K562 (cell line): ENCODE measurements around the gene BBLN. TPM values are rescaled to one million over a fixed set of nuclear protein-coding genes. Genes with fewer than 3 reads are reported as not detected.

Source experiments
- ADNP ChIP-seq: fragments of 200-800 bp; sonication (Bioruptor generic); IDR thresholded peaks from 2 replicates; pipeline ENCODE4 v1.6.1; 2016; ENCODE audit warnings: missing genetic modification characterization, missing compliant biosample characterization
- ATF1 ChIP-seq, 2 experiments: fragments of 450-650 bp in 1 of 2; IDR thresholded peaks; 2 replicates each; pipeline ENCODE4 v1.6.1; 2016; ENCODE audit warnings: missing compliant biosample characterization in 1 of 2, missing genetic modification characterization in 1 of 2
- BCOR ChIP-seq: fragments of 450-650 bp; IDR thresholded peaks from 2 replicates; pipeline ENCODE4 v1.6.1; 2016
- BRD4 ChIP-seq: fragments of 200-600 bp; sonication (generic); IDR thresholded peaks from 2 replicates; pipeline ENCODE4 v1.6.1; 2017; ENCODE audit warnings: inconsistent platforms
- E2F8 ChIP-seq: fragments of 450-650 bp; IDR thresholded peaks from 2 replicates; pipeline ENCODE4 v1.7.1; 2018; ENCODE audit warnings: mild to moderate bottlenecking, low read depth; ENCODE audit not compliant: partially characterized antibody
- E4F1 ChIP-seq: fragments of 250-450 bp; sonication (Bioruptor Pico); IDR thresholded peaks from 2 replicates; pipeline ENCODE4 v1.5.0; 2021; ENCODE audit warnings: mild to moderate bottlenecking, borderline replicate concordance
- FOXK1 ChIP-seq: sonication (generic); formaldehyde crosslinking; IDR thresholded peaks from 2 replicates; pipeline ENCODE4 v1.8.0; 2022; ENCODE audit warnings: missing genetic modification reagents, mild to moderate bottlenecking, borderline replicate concordance
- HDAC1 ChIP-seq, 2 experiments: fragments of 450-650 bp; IDR thresholded peaks; 2 replicates each; pipeline ENCODE4 v1.6.1; 2016 to 2017; ENCODE audit warnings: inconsistent platforms in 1 of 2, mild to moderate bottlenecking in 1 of 2, moderate library complexity in 1 of 2
- HNRNPL ChIP-seq: fragments of 200-400 bp; formaldehyde crosslinking; IDR thresholded peaks from 2 replicates; pipeline ENCODE4 v1.6.1; 2017; ENCODE audit warnings: low read depth, mild to moderate bottlenecking, low read length
- HSF4 ChIP-seq: fragments of 250-450 bp; sonication (Bioruptor Pico); IDR thresholded peaks from 2 replicates; pipeline ENCODE4 v2.1.2; 2022; ENCODE audit warnings: mild to moderate bottlenecking, moderate library complexity, borderline replicate concordance
- KLF1 ChIP-seq: fragments of 450-650 bp; IDR thresholded peaks from 2 replicates; pipeline ENCODE4 v1.6.1; 2016; ENCODE audit warnings: missing genetic modification characterization, missing compliant biosample characterization
- NFXL1 ChIP-seq: fragments of 450-650 bp; formaldehyde crosslinking; IDR thresholded peaks from 2 replicates; pipeline ENCODE4 v1.4.0; 2021; ENCODE audit warnings: mild to moderate bottlenecking
- POLR3G ChIP-seq: IDR thresholded peaks from 2 replicates; pipeline ENCODE4 v1.6.1; 2011; ENCODE audit not compliant: insufficient read length, insufficient replicate concordance; ENCODE audit errors: extremely low read depth
- RBM15 ChIP-seq: fragments of 200-400 bp; formaldehyde crosslinking; IDR thresholded peaks from 2 replicates; pipeline ENCODE4 v1.6.1; 2018; ENCODE audit warnings: mild to moderate bottlenecking, low read length, moderate library complexity; ENCODE audit not compliant: insufficient read depth
- SAFB2 ChIP-seq: fragments of 200-400 bp; formaldehyde crosslinking; IDR thresholded peaks from 2 replicates; pipeline ENCODE4 v1.6.1; 2018; ENCODE audit warnings: borderline replicate concordance, low read length, low read depth, moderate library complexity; ENCODE audit not compliant: severe bottlenecking
- SMAD1 ChIP-seq: fragments of 150-350 bp; IDR thresholded peaks from 2 replicates; pipeline ENCODE4 v1.6.1; 2014; ENCODE audit warnings: low read length, low read depth; ENCODE audit not compliant: partially characterized antibody
- SMAD2 ChIP-seq: fragments of 150-350 bp; IDR thresholded peaks from 2 replicates; pipeline ENCODE4 v1.6.1; 2014; ENCODE audit warnings: low read depth, mild to moderate bottlenecking, low read length
- SMAD3 ChIP-seq: fragments of 450-650 bp; formaldehyde crosslinking; conservative IDR thresholded peaks from 2 replicates; pipeline ENCODE4 v1.4.0; 2020; ENCODE audit warnings: mild to moderate bottlenecking
- SRSF7 ChIP-seq: fragments of 200-400 bp; formaldehyde crosslinking; optimal IDR thresholded peaks from 2 replicates; pipeline ENCODE3; 2017; ENCODE audit warnings: mild to moderate bottlenecking, low read depth, low read length
- THAP7 ChIP-seq: fragments of 250-450 bp; sonication (Bioruptor Pico); IDR thresholded peaks from 2 replicates; pipeline ENCODE4 v1.5.0; 2021
- ZNF311 ChIP-seq: fragments of 250-450 bp; sonication (Bioruptor Pico); IDR thresholded peaks from 2 replicates; pipeline ENCODE4 v1.4.0; 2020; ENCODE audit warnings: mild to moderate bottlenecking, moderate library complexity
- ZNF354B ChIP-seq: fragments of 250-450 bp; sonication (Bioruptor Pico); IDR thresholded peaks from 2 replicates; pipeline ENCODE4 v1.4.0; 2020
- ZNF830 ChIP-seq: fragments of 250-450 bp; sonication (Bioruptor Pico); IDR thresholded peaks from 2 replicates; pipeline ENCODE4 v1.5.0; 2021; ENCODE audit warnings: mild to moderate bottlenecking
- polyA plus RNA-seq, 8 experiments: library from polyadenylated mRNA; depleted of rRNA in 4 of 8; stranded (reverse) in 5 of 8; unstranded in 3 of 8; fragments of >200 nt; fragmentation: Nextera tagmentation in 2 of 8; fragmentation: Illumina TruSeq in 1 of 8; extraction: Ambion mirVana in 2 of 8; extraction: Trizol in 1 of 8; gene quantifications; 2 replicates each; pipeline versions ENCODE4 v1.2.1 to v1.2.3, GENCODE V29; 2011 to 2014; ENCODE audit warnings: inconsistent platforms in 1 of 8, missing spikeins in 1 of 8
- total RNA-seq, 7 experiments: library from RNA; depleted of rRNA in 6 of 7; stranded (reverse); fragments of >200 nt in 6 of 7; fragmentation: Illumina TruSeq in 2 of 7; extraction: Trizol in 2 of 7; gene quantifications; 2 replicates each; pipeline versions ENCODE4 v1.2.1 to v1.2.3, GENCODE V29; 2011 to 2021; ENCODE audit warnings: low replicate concordance in 1 of 7

The BBLN gene
- total and polyA plus RNA-seq, 9 of the 15 experiments (the other 6 are each of a cell fraction or from before 2014, with no cell fraction given), result 4.2 to 331 (median 87.1) TPM

- TF ChIP-seq E2F8 (no peak), SMAD2 (no peak), NFXL1 (CRISPR knock-in tag) (0 out of 2 replicates have a peak, but pooled peaks have one; percentile 36), ZNF354B (CRISPR knock-in tag) (no peak), E4F1 (CRISPR knock-in tag) (peak; percentile 81; the same call in 1 of the 2 replicates), KLF1 (tag) (peak; percentile 66; the same call in 1 of the 2 replicates), SMAD3 (CRISPR knock-in tag) (peak; percentile 74), HNRNPL (peak; percentile 96), ZNF830 (CRISPR knock-in tag) (peak; percentile 64), ADNP (tag) (no peak), RBM15 (no peak), BCOR (no peak), HSF4 (CRISPR knock-in tag) (no peak), POLR3G (no peak), SMAD1 (peak; percentile 17), HDAC1 (IDR thresholded peaks at IDR 0.05) (no peak), ZNF311 (CRISPR knock-in tag) (0 out of 2 replicates have a peak, but pooled peaks have one; percentile 36), BRD4 (peak; percentile 77; the same call in 1 of the 2 replicates), THAP7 (CRISPR knock-in tag) (no peak), ATF1 (CRISPR knock-in tag; IDR thresholded peaks at IDR 0.05) (no peak), ATF1 (tag; IDR thresholded peaks at IDR 0.05) (peak; percentile 84), SAFB2 (no peak), SRSF7 (peak; percentile 85), FOXK1 (CRISPR knock-in tag) (no peak)
Measured at GRCh38 chr9:128191406-128192046, 31.5 kb downstream of the BBLN start, which contains the start of gene CIZ1 (continued).
